Measurements from ENCODE around the gene PRKACB.

- no peak for TF ChIP-seq POLR2AphosphoS5 (IDR thresholded peaks at IDR 0.05; ENCODE audit: low read depth, low read length)
- TF ChIP-seq EZH2 (IDR thresholded peaks at IDR 0.05): no peak
- TF ChIP-seq CTCF (IDR thresholded peaks at IDR 0.05 in 2 of 3, conservative IDR thresholded peaks at IDR 0.05 in 1 of 3; ENCODE audit: borderline replicate concordance in 1 of 3, insufficient read depth in 1 of 3, low read depth in 2 of 3, low read length in 2 of 3): no peak
- TF ChIP-seq SIN3A (IDR thresholded peaks at IDR 0.05; ENCODE audit: low read depth): no peak
- no peak for TF ChIP-seq POLR2A (IDR thresholded peaks at IDR 0.05; ENCODE audit: borderline replicate concordance, extremely low read depth, insufficient read depth, insufficient read length)
- TF ChIP-seq, protein P1, sequence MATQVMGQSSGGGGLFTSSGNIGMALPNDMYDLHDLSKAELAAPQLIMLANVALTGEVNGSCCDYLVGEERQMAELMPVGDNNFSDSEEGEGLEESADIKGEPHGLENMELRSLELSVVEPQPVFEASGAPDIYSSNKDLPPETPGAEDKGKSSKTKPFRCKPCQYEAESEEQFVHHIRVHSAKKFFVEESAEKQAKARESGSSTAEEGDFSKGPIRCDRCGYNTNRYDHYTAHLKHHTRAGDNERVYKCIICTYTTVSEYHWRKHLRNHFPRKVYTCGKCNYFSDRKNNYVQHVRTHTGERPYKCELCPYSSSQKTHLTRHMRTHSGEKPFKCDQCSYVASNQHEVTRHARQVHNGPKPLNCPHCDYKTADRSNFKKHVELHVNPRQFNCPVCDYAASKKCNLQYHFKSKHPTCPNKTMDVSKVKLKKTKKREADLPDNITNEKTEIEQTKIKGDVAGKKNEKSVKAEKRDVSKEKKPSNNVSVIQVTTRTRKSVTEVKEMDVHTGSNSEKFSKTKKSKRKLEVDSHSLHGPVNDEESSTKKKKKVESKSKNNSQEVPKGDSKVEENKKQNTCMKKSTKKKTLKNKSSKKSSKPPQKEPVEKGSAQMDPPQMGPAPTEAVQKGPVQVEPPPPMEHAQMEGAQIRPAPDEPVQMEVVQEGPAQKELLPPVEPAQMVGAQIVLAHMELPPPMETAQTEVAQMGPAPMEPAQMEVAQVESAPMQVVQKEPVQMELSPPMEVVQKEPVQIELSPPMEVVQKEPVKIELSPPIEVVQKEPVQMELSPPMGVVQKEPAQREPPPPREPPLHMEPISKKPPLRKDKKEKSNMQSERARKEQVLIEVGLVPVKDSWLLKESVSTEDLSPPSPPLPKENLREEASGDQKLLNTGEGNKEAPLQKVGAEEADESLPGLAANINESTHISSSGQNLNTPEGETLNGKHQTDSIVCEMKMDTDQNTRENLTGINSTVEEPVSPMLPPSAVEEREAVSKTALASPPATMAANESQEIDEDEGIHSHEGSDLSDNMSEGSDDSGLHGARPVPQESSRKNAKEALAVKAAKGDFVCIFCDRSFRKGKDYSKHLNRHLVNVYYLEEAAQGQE (IDR thresholded peaks at IDR 0.05; ENCODE audit: low read depth): no peak
- TF ChIP-seq EZH2phosphoT487 (IDR thresholded peaks at IDR 0.05; ENCODE audit: borderline replicate concordance): no peak
Measured at GRCh38 chr1:84168783-84169182, 24.7 kb downstream of the PRKACB start.

Data from HCT116 (cell line).